Upper lobe of left lung (tissue), 6 donors: ENCODE results near the gene ARID5B. TPM values are rescaled to one million over a fixed set of nuclear protein-coding genes. Genes with fewer than 3 reads are reported as not detected.

ENCODE experiments used
- ATAC-seq, 2 donors: fragments of 200-7000 bp; cut with Tn5 transposase; one replicate each; pipeline ENCODE4 v1.9.1; 2022; ENCODE audit warnings: mild to moderate bottlenecking in 2 of 2, moderate library complexity in 2 of 2; ENCODE audit not compliant: low FRiP score in 2 of 2
- DNase-seq, 2 donors: peaks; one replicate each; pipeline ENCODE4 v3.0.0-alpha.2; 2019 to 2020
- H3K27ac ChIP-seq, 4 donors: fragments of 200-600 bp; sonication (generic); one replicate each; pipeline ENCODE4 v1.5.1; 2016 to 2019
- H3K27me3 ChIP-seq, 4 donors: fragments of 200-600 bp; sonication (generic); one replicate each; pipeline ENCODE4 v1.5.1; 2017 to 2019
- H3K36me3 ChIP-seq, 4 donors: fragments of 200-600 bp; sonication (generic); one replicate each; pipeline ENCODE4 v1.5.1; 2016 to 2019
- H3K4me1 ChIP-seq, 4 donors: fragments of 200-600 bp; sonication (generic); one replicate each; pipeline ENCODE4 v1.5.1; 2018 to 2019
- H3K4me3 ChIP-seq, 4 donors: fragments of 200-600 bp; sonication (generic); one replicate each; pipeline ENCODE4 v1.5.1; 2017 to 2019; ENCODE audit warnings: mild to moderate bottlenecking in 2 of 4, moderate library complexity in 1 of 4
- H3K9me3 ChIP-seq, 4 donors: fragments of 200-600 bp; sonication (generic); one replicate each; pipeline ENCODE4 v1.5.1; 2018 to 2019
- CTCF ChIP-seq, 6 experiments: fragments of 450-650 bp in 4 of 6; fragments of 200-600 bp in 2 of 6; sonication (generic) in 2 of 6; IDR thresholded peaks; one replicate each; pipeline ENCODE4 v1.5.1; 2016 to 2019; ENCODE audit warnings: antibody characterized with exemption in 6 of 6
- EP300 ChIP-seq, 4 donors: sonication (generic); formaldehyde crosslinking; IDR thresholded peaks; one replicate each; pipeline ENCODE4 v1.5.1; 2017; ENCODE audit warnings: antibody characterized with exemption in 4 of 4, control low read depth in 2 of 4
- POLR2A ChIP-seq, 4 donors: fragments of 450-650 bp; IDR thresholded peaks; one replicate each; pipeline ENCODE4 v1.5.1; 2016 to 2017; ENCODE audit warnings: antibody characterized with exemption in 4 of 4, mild to moderate bottlenecking in 2 of 4
- POLR2AphosphoS5 ChIP-seq, 2 donors: sonication (generic); formaldehyde crosslinking; IDR thresholded peaks; one replicate each; pipeline ENCODE4 v1.5.1; 2017; ENCODE audit warnings: antibody characterized with exemption in 2 of 2
- WGBS, 2 donors: methylation state at CpG; one replicate each; pipeline ENCODE4 v1.1.5; 2017 to 2018; 5-methylcytosine and 5-hydroxymethylcytosine counted together
- total RNA-seq, 6 donors: library from RNA; depleted of rRNA in 4 of 6; stranded (reverse); fragments of >200 nt in 4 of 6; gene quantifications; one replicate each; pipeline versions ENCODE4 v1.1.0 to v1.2.1, GENCODE V29; 2016 to 2021
- donor health status: DM: no; HTN: no; CAD: no; lungs with moderate emphysema.
- donor health status: DM: no; HTN: yes; CAD: no; lungs with severe emphysema.

Gene ARID5B
- total RNA-seq, 6 donors from 2014 or later, result 20.2 to 51.3 (median 28.4) TPM

- TF ChIP-seq EP300 (IDR thresholded peaks at IDR 0.05) (no peak), POLR2A (IDR thresholded peaks at IDR 0.05) (no peak), CTCF (IDR thresholded peaks at IDR 0.05) (no peak), POLR2AphosphoS5 (IDR thresholded peaks at IDR 0.05) (no peak)
- Histone ChIP-seq H3K9me3 (no peaks in the 10 kb centered on the region), H3K4me3 (no peak overlapping the region), H3K27ac (no peak overlapping the region), H3K27me3 (no peaks in the 10 kb centered on the region), H3K36me3 (peaks cover 0 to 5% (median 0%) of the 10 kb centered on the region in 4 donors), H3K4me1 (peaks cover 0 to 15% (median 7%) of the 10 kb centered on the region in 4 donors)
- 73 to 79% methylated on average over 3 of the region's 3 CpGs for WGBS, 2 donors
- no peak for DNase-seq
- ATAC-seq, result no peak
These were observed 49.6 kb downstream of the ARID5B start for GRCh38 chr10:61951144-61951483.

- H3K27ac ChIP-seq, result peak overlapping the region in 1 of 4 donors; percentile 14
- no peak for DNase-seq
These were observed 50.7 kb downstream of the ARID5B start for GRCh38 chr10:61952028-61952674.

GRCh38 chr10:61953183-61953582 is 51.7 kb downstream of the ARID5B start:
- DNase-seq (no peak), ATAC-seq (no peak)
- peaks cover 0 to 5% (median 0%) of the 10 kb centered on the region in 4 donors for H3K36me3 ChIP-seq
- 91 to 94% methylated on average over 2 of the region's 2 CpGs for WGBS, 2 donors
- H3K4me1 ChIP-seq, result peaks cover 0 to 15% (median 7%) of the 10 kb centered on the region in 4 donors
- no peak overlapping the region for H3K4me3 ChIP-seq
- TF ChIP-seq EP300 (IDR thresholded peaks at IDR 0.05), result no peak
- TF ChIP-seq CTCF (IDR thresholded peaks at IDR 0.05), result no peak
- no peak for TF ChIP-seq POLR2A (IDR thresholded peaks at IDR 0.05)
- TF ChIP-seq POLR2AphosphoS5 (IDR thresholded peaks at IDR 0.05), result no peak
- H3K9me3 ChIP-seq, result no peaks in the 10 kb centered on the region
- no peak overlapping the region for H3K27ac ChIP-seq
- H3K27me3 ChIP-seq, result no peaks in the 10 kb centered on the region

More at GRCh38 chr10:61952028-61952674, 50.7 kb downstream of the ARID5B start:
- no peaks in the 10 kb centered on the region for H3K27me3 ChIP-seq
- WGBS, 2 donors, result 74 to 82% methylated on average over 5 of the region's 5 CpGs
- peaks cover 0 to 15% (median 7%) of the 10 kb centered on the region in 4 donors for H3K4me1 ChIP-seq
- H3K4me3 ChIP-seq, result no peak overlapping the region
- TF ChIP-seq CTCF (IDR thresholded peaks at IDR 0.05) (no peak), POLR2A (IDR thresholded peaks at IDR 0.05) (no peak)
- ATAC-seq, result no peak
- H3K9me3 ChIP-seq, result no peaks in the 10 kb centered on the region
- H3K36me3 ChIP-seq, result peaks cover 0 to 5% (median 0%) of the 10 kb centered on the region in 4 donors

GRCh38 chr10:61957806-61958205 is 56.3 kb downstream of the ARID5B start:
- H3K36me3 ChIP-seq, result no peaks in the 10 kb centered on the region
- H3K4me1 ChIP-seq, result no peaks in the 10 kb centered on the region
- H3K27ac ChIP-seq, result no peak overlapping the region
- TF ChIP-seq POLR2A (IDR thresholded peaks at IDR 0.05) (no peak), POLR2AphosphoS5 (IDR thresholded peaks at IDR 0.05) (no peak), EP300 (IDR thresholded peaks at IDR 0.05) (no peak), CTCF (IDR thresholded peaks at IDR 0.05) (no peak)
- no peak for DNase-seq
- no peak overlapping the region for H3K4me3 ChIP-seq
- ATAC-seq, result no peak
- no peaks in the 10 kb centered on the region for H3K27me3 ChIP-seq
- H3K9me3 ChIP-seq, result no peaks in the 10 kb centered on the region
- 97 to 98% methylated on average over 4 of the region's 4 CpGs for WGBS, 2 donors

GRCh38 chr10:61958311-61958710 is 56.8 kb downstream of the ARID5B start:
- whole genome bisulfite sequencing, 2 donors, result 96 to 98% methylated on average over 12 of the region's 12 CpGs
- no peak overlapping the region for H3K4me3 ChIP-seq

More at GRCh38 chr10:61958311-61958710, 56.8 kb downstream of the ARID5B start:
- no peak overlapping the region for H3K27ac ChIP-seq
- H3K9me3 ChIP-seq, result no peaks in the 10 kb centered on the region
- TF ChIP-seq EP300 (IDR thresholded peaks at IDR 0.05), result no peak
- TF ChIP-seq POLR2AphosphoS5 (IDR thresholded peaks at IDR 0.05), result no peak
- TF ChIP-seq CTCF (IDR thresholded peaks at IDR 0.05), result no peak
- TF ChIP-seq POLR2A (IDR thresholded peaks at IDR 0.05), result no peak
- H3K4me1 ChIP-seq, result no peaks in the 10 kb centered on the region
- H3K27me3 ChIP-seq, result no peaks in the 10 kb centered on the region
- DNase-seq, result peak in 1 of 2 donors; percentile 69
- H3K36me3 ChIP-seq, result no peaks in the 10 kb centered on the region
- no peak for ATAC-seq
